H9 (cell line): ENCODE data around the gene LRRC31. TPM values are rescaled to one million over a fixed set of nuclear protein-coding genes. Genes with fewer than 3 reads are reported as not detected.

Experiments
- DNase-seq: peaks from one replicate; pipeline ENCODE4 v3.0.0-alpha.2; 2017
- H2AFZ ChIP-seq: one replicate; pipeline ENCODE4 v1.6.1; 2013; ENCODE audit warnings: mild to moderate bottlenecking, low read length, control low read depth, moderate library complexity
- H2AK5ac ChIP-seq: 2 replicates; pipeline ENCODE4 v1.6.1; 2013; ENCODE audit warnings: low read length, control low read depth, mixed read lengths; ENCODE audit not compliant: insufficient read length
- H2BK120ac ChIP-seq: one replicate; pipeline ENCODE4 v1.6.1; 2013; ENCODE audit warnings: low read depth, mild to moderate bottlenecking, low read length, control low read depth, inconsistent platforms; ENCODE audit not compliant: poor library complexity, severe bottlenecking
- H2BK12ac ChIP-seq: 2 replicates; pipeline ENCODE4 v1.6.1; 2013; ENCODE audit warnings: low read length, control low read depth, mixed read lengths, low read depth; ENCODE audit not compliant: insufficient read length
- H2BK15ac ChIP-seq: 2 replicates; pipeline ENCODE4 v1.6.1; 2013; ENCODE audit warnings: low read depth, low read length, control low read depth
- H2BK20ac ChIP-seq: one replicate; pipeline ENCODE4 v1.6.1; 2013; ENCODE audit warnings: low read depth, mild to moderate bottlenecking, low read length, control low read depth, inconsistent platforms; ENCODE audit not compliant: poor library complexity, severe bottlenecking
- H2BK5ac ChIP-seq: 2 replicates; pipeline ENCODE4 v1.6.1; 2013; ENCODE audit warnings: low read length, control low read depth, mixed read lengths; ENCODE audit not compliant: insufficient read length
- H3K14ac ChIP-seq: 2 replicates; pipeline ENCODE4 v1.6.1; 2013; ENCODE audit warnings: low read length, control low read depth; ENCODE audit not compliant: insufficient read depth
- H3K18ac ChIP-seq: 2 replicates; pipeline ENCODE4 v1.6.1; 2013; ENCODE audit warnings: low read depth, mild to moderate bottlenecking, mixed read lengths, low read length, control low read depth; ENCODE audit not compliant: insufficient read length
- H3K23ac ChIP-seq: 2 replicates; pipeline ENCODE4 v1.6.1; 2013; ENCODE audit warnings: low read length, control low read depth, mixed read lengths, low read depth; ENCODE audit not compliant: insufficient read length
- H3K23me2 ChIP-seq: 2 replicates; pipeline ENCODE4 v1.6.1; 2013; ENCODE audit warnings: low read depth, mild to moderate bottlenecking, mixed read lengths, low read length, control low read depth; ENCODE audit not compliant: insufficient read length, poor library complexity, severe bottlenecking
- H3K27ac ChIP-seq: 2 replicates; pipeline ENCODE4 v1.5.1; 2013; ENCODE audit warnings: low read length, control low read depth, mixed read lengths, low read depth; ENCODE audit not compliant: insufficient read length
- H3K27me3 ChIP-seq: 2 replicates; pipeline ENCODE4 v1.6.1; 2013; ENCODE audit warnings: low read length, control low read depth, inconsistent platforms; ENCODE audit not compliant: insufficient read depth
- H3K4ac ChIP-seq: 2 replicates; pipeline ENCODE4 v1.6.1; 2013; ENCODE audit warnings: low read depth, mild to moderate bottlenecking, control low read depth, inconsistent platforms, low read length, moderate library complexity
- H3K4me1 ChIP-seq: 2 replicates; pipeline ENCODE4 v1.6.1; 2013; ENCODE audit warnings: low read length, control low read depth, inconsistent platforms; ENCODE audit not compliant: insufficient read depth
- H3K4me2 ChIP-seq: 2 replicates; pipeline ENCODE4 v1.6.1; 2013; ENCODE audit warnings: low read length, control low read depth, mixed read lengths; ENCODE audit not compliant: insufficient read length, insufficient read depth
- H3K56ac ChIP-seq: 2 replicates; pipeline ENCODE4 v1.6.1; 2013; ENCODE audit warnings: low read depth, mild to moderate bottlenecking, mixed read lengths, low read length, control low read depth; ENCODE audit not compliant: insufficient read length
- H3K79me1 ChIP-seq: 2 replicates; pipeline ENCODE4 v1.6.1; 2013; ENCODE audit warnings: low read depth, mild to moderate bottlenecking, moderate library complexity, low read length, control low read depth, inconsistent platforms; ENCODE audit not compliant: insufficient read depth, poor library complexity, severe bottlenecking
- H3K79me2 ChIP-seq: 2 replicates; pipeline ENCODE4 v1.6.1; 2013; ENCODE audit warnings: low read length, control low read depth, inconsistent platforms; ENCODE audit not compliant: insufficient read depth
- H3K9ac ChIP-seq: 2 replicates; pipeline ENCODE4 v1.6.1; 2013; ENCODE audit warnings: low read length, control low read depth, mixed read lengths; ENCODE audit not compliant: insufficient read length; ENCODE audit errors: extremely low read depth
- H3K9me3 ChIP-seq: one replicate; pipeline ENCODE4 v1.6.1; 2013; ENCODE audit warnings: low read depth, low read length, inconsistent platforms; ENCODE audit not compliant: control insufficient read depth
- H3T11ph ChIP-seq: one replicate; pipeline ENCODE4 v1.6.1; 2013; ENCODE audit warnings: mild to moderate bottlenecking, low read length, control low read depth, inconsistent platforms
- H4K20me1 ChIP-seq: one replicate; pipeline ENCODE4 v1.6.1; 2013; ENCODE audit not compliant: control insufficient read depth, insufficient read length, insufficient read depth
- H4K5ac ChIP-seq: 2 replicates; pipeline ENCODE4 v1.6.1; 2013; ENCODE audit warnings: low read depth, mild to moderate bottlenecking, mixed read lengths, low read length, control low read depth; ENCODE audit not compliant: insufficient read length
- H4K8ac ChIP-seq: replicated peaks from 2 replicates; pipeline ENCODE4 v1.6.1; 2013; ENCODE audit warnings: low read length, control low read depth, mixed read lengths, low read depth; ENCODE audit not compliant: insufficient read length
- H4K91ac ChIP-seq: 2 replicates; pipeline ENCODE4 v1.6.1; 2013; ENCODE audit warnings: low read depth, mild to moderate bottlenecking, moderate library complexity, mixed read lengths, low read length, control low read depth; ENCODE audit not compliant: insufficient read length
- H3K27ac Mint-ChIP-seq, 3 experiments: 2 replicates in 2 of 3; 3 replicates in 1 of 3; pipeline ENCODE4 v1.8.0; 2020 to 2021; ENCODE audit warnings: mixed read lengths in 3 of 3, mild to moderate bottlenecking in 1 of 3, moderate library complexity in 1 of 3
- H3K27me3 Mint-ChIP-seq: 2 replicates; pipeline ENCODE4 v1.8.0; 2021; ENCODE audit warnings: low read depth, mild to moderate bottlenecking, moderate library complexity, mixed read lengths
- H3K36me3 Mint-ChIP-seq, 3 experiments: 2 replicates in 2 of 3; 3 replicates in 1 of 3; pipeline ENCODE4 v1.8.0; 2020 to 2021; ENCODE audit warnings: low read depth in 3 of 3, mixed read lengths in 3 of 3; ENCODE audit not compliant: insufficient read depth in 1 of 3
- H3K4me1 Mint-ChIP-seq, 2 experiments: 2 replicates each; pipeline ENCODE4 v1.8.0; 2020; ENCODE audit warnings: mixed read lengths in 2 of 2
- H3K4me3 Mint-ChIP-seq, 2 experiments: 2 replicates in 1 of 2; 3 replicates in 1 of 2; pipeline ENCODE4 v1.8.0; 2020 to 2021; ENCODE audit warnings: mild to moderate bottlenecking in 2 of 2, mixed read lengths in 2 of 2, moderate library complexity in 1 of 2
- H3K9me3 Mint-ChIP-seq, 2 experiments: 2 replicates in 1 of 2; 3 replicates in 1 of 2; pipeline ENCODE4 v1.8.0; 2020; ENCODE audit warnings: mild to moderate bottlenecking in 2 of 2, mixed read lengths in 2 of 2, moderate library complexity in 1 of 2
- CTCF ChIP-seq: fragments of 200-600 bp; sonication (generic); conservative IDR thresholded peaks from 3 replicates; pipeline ENCODE4 v1.8.0; 2021; ENCODE audit warnings: antibody characterized with exemption, mild to moderate bottlenecking
- WGBS: extraction: QIAGEN DNeasy Blood & Tissue Kit; methylation state at CpG from one replicate; pipeline ENCODE4 v1.1.7; 2013; ENCODE audit warnings: missing lambda C conversion rate, low lambda C conversion rate, mixed read lengths; ENCODE audit not compliant: insufficient read length; ENCODE audit errors: extremely low coverage; 5-methylcytosine and 5-hydroxymethylcytosine counted together
- total RNA-seq: library from RNA; stranded (reverse); gene quantifications from 2 replicates; pipeline ENCODE4 v1.2.1, GENCODE V29; 2021

The LRRC31 gene
- total RNA-seq, 1 experiment from 2014 or later: not detected

GRCh38 chr3:169792359-169792758 is 77.4 kb downstream of the LRRC31 start:
- Histone ChIP-seq H3K27me3 (no peaks in the 10 kb centered on the region), H3K4me2 (no peak overlapping the region), H3K79me2 (no peaks in the 10 kb centered on the region), H3K56ac (no peak overlapping the region), H2BK12ac (no peak overlapping the region), H2BK15ac (no peak overlapping the region), H3K9me3 (no peaks in the 10 kb centered on the region), H2AK5ac (no peak overlapping the region), H4K8ac (no peak overlapping the region), H3K23me2 (no peaks in the 10 kb centered on the region), H3K79me1 (no peaks in the 10 kb centered on the region), H2BK20ac (no peak overlapping the region), H3K27ac (no peak overlapping the region), H2BK5ac (no peak overlapping the region), H3K14ac (no peak overlapping the region), H2AFZ (no peak overlapping the region), H3K23ac (no peak overlapping the region), H3K9ac (no peak overlapping the region), H3K4me1 (no peaks in the 10 kb centered on the region), H4K20me1 (no peaks in the 10 kb centered on the region), H2BK120ac (no peak overlapping the region), H3K4ac (no peak overlapping the region), H4K91ac (no peak overlapping the region), H3K18ac (no peak overlapping the region), H3T11ph (no peak overlapping the region), H4K5ac (no peak overlapping the region)
- H3K36me3 Mint-ChIP-seq: peaks cover 3 to 15% (median 11%) of the 10 kb centered on the region in 3 experiments; a peak in 4 of 7 replicates
- DNase-seq: no peak
- H3K4me3 Mint-ChIP-seq: no peak overlapping the region
- H3K27ac Mint-ChIP-seq: no peak overlapping the region
- no peak for TF ChIP-seq CTCF
- no peaks in the 10 kb centered on the region for H3K27me3 Mint-ChIP-seq
- no peaks in the 10 kb centered on the region for H3K9me3 Mint-ChIP-seq
- peaks cover 0 to 8% of the 10 kb centered on the region in 2 experiments; a peak in 2 of 4 replicates for H3K4me1 Mint-ChIP-seq
- WGBS: no CpG with 5 or more reads among the region's 1 CpG
